Measurements from ENCODE around the gene EBF3. TPM values are rescaled to one million over a fixed set of nuclear protein-coding genes. Genes with fewer than 3 reads are reported as not detected.

Gene EBF3
- total RNA-seq, 1 donor from 2014 or later = 0.07 TPM

- Histone ChIP-seq H3K27me3 (ENCODE audit: insufficient read depth, low read length) (peaks cover 11% of the 10 kb centered on the region), H3K9me3 (ENCODE audit: insufficient read depth, low read depth, low read length) (peaks cover 5% of the 10 kb centered on the region), H3K36me3 (ENCODE audit: insufficient read depth, low read length) (no peaks in the 10 kb centered on the region), H3K4me3 (ENCODE audit: insufficient read depth, low read depth, low read length) (no peak overlapping the region), H3K4me1 (ENCODE audit: insufficient read depth, low read length) (no peaks in the 10 kb centered on the region), H3K9ac (ENCODE audit: low read length) (no peak overlapping the region), H2AFZ (ENCODE audit: low read depth, low read length) (no peak overlapping the region), H3K4me2 (ENCODE audit: low read length) (no peak overlapping the region), H3K27ac (ENCODE audit: low read depth, low read length) (no peak overlapping the region), H4K20me1 (ENCODE audit: insufficient read depth, low read length) (no peaks in the 10 kb centered on the region), H3K79me2 (ENCODE audit: insufficient read depth, low read length) (no peaks in the 10 kb centered on the region)
- no peak for TF ChIP-seq EZH2 (IDR thresholded peaks at IDR 0.05; ENCODE audit: insufficient read depth, low read length)
- TF ChIP-seq CTCF (IDR thresholded peaks at IDR 0.05; ENCODE audit: insufficient read depth, low read depth, low read length) = no peak
- H3K4me3 Mint-ChIP-seq (ENCODE audit: unreplicated experiment) = no peak overlapping the region
- DNase-seq (ENCODE audit: low read depth) (no peak), FAIRE-seq (no peak)
- H3K9me3 Mint-ChIP-seq (ENCODE audit: unreplicated experiment) = no peaks in the 10 kb centered on the region
- peaks cover 62% of the 10 kb centered on the region for H3K27me3 Mint-ChIP-seq (ENCODE audit: low read depth, unreplicated experiment)
- no peaks in the 10 kb centered on the region for H3K36me3 Mint-ChIP-seq (ENCODE audit: low read depth, unreplicated experiment)
- no peak overlapping the region for H3K27ac Mint-ChIP-seq (ENCODE audit: unreplicated experiment)
- no peaks in the 10 kb centered on the region for H3K4me1 Mint-ChIP-seq (ENCODE audit: low read depth, unreplicated experiment)
Measured at GRCh38 chr10:129900825-129901224, 63.2 kb downstream of the EBF3 start.

GRCh38 chr10:129899276-129900130, 64.6 kb downstream of the EBF3 start:
- TF ChIP-seq EZH2 (IDR thresholded peaks at IDR 0.05; ENCODE audit: insufficient read depth, low read length) = no peak
- TF ChIP-seq CTCF (IDR thresholded peaks at IDR 0.05; ENCODE audit: insufficient read depth, low read depth, low read length) = no peak
- H3K9me3 Mint-ChIP-seq (ENCODE audit: unreplicated experiment) = peaks cover 2% of the 10 kb centered on the region
- no peaks in the 10 kb centered on the region for H3K79me2 ChIP-seq (ENCODE audit: insufficient read depth, low read length)
- no peak overlapping the region for H2AFZ ChIP-seq (ENCODE audit: low read depth, low read length)
- no peak for DNase-seq (ENCODE audit: low read depth)
- H4K20me1 ChIP-seq (ENCODE audit: insufficient read depth, low read length) = no peaks in the 10 kb centered on the region
- H3K4me1 Mint-ChIP-seq (ENCODE audit: low read depth, unreplicated experiment) = no peaks in the 10 kb centered on the region
- no peaks in the 10 kb centered on the region for H3K4me1 ChIP-seq (ENCODE audit: insufficient read depth, low read length)
- no peak overlapping the region for H3K4me3 Mint-ChIP-seq (ENCODE audit: unreplicated experiment)
- H3K27ac ChIP-seq (ENCODE audit: low read depth, low read length) = no peak overlapping the region
- H3K9me3 ChIP-seq (ENCODE audit: insufficient read depth, low read depth, low read length) = peaks cover 3% of the 10 kb centered on the region
- no peak for FAIRE-seq
- no peak overlapping the region for H3K27ac Mint-ChIP-seq (ENCODE audit: unreplicated experiment)
- peaks cover 11% of the 10 kb centered on the region for H3K27me3 ChIP-seq (ENCODE audit: insufficient read depth, low read length)
- peaks cover 68% of the 10 kb centered on the region for H3K27me3 Mint-ChIP-seq (ENCODE audit: low read depth, unreplicated experiment)
- H3K4me2 ChIP-seq (ENCODE audit: low read length) = no peak overlapping the region
- H3K36me3 ChIP-seq (ENCODE audit: insufficient read depth, low read length) = no peaks in the 10 kb centered on the region
- H3K9ac ChIP-seq (ENCODE audit: low read length) = no peak overlapping the region
- no peaks in the 10 kb centered on the region for H3K36me3 Mint-ChIP-seq (ENCODE audit: low read depth, unreplicated experiment)
- no peak overlapping the region for H3K4me3 ChIP-seq (ENCODE audit: insufficient read depth, low read depth, low read length)

- H3K27me3 Mint-ChIP-seq (ENCODE audit: low read depth, unreplicated experiment) = peaks cover 66% of the 10 kb centered on the region
- no peak overlapping the region for H3K4me2 ChIP-seq (ENCODE audit: low read length)
Measured at GRCh38 chr10:129898706-129899268, 65.3 kb downstream of the EBF3 start.

More at GRCh38 chr10:129898706-129899268, 65.3 kb downstream of the EBF3 start:
- Mint-ChIP-seq H3K27ac (ENCODE audit: unreplicated experiment) (no peak overlapping the region), H3K9me3 (ENCODE audit: unreplicated experiment) (peaks cover 2% of the 10 kb centered on the region), H3K4me3 (ENCODE audit: unreplicated experiment) (no peak overlapping the region), H3K4me1 (ENCODE audit: low read depth, unreplicated experiment) (no peaks in the 10 kb centered on the region), H3K36me3 (ENCODE audit: low read depth, unreplicated experiment) (no peaks in the 10 kb centered on the region)
- H3K27me3 ChIP-seq (ENCODE audit: insufficient read depth, low read length) = peaks cover 11% of the 10 kb centered on the region
- H3K27ac ChIP-seq (ENCODE audit: low read depth, low read length) = no peak overlapping the region
- FAIRE-seq = no peak
- H3K4me3 ChIP-seq (ENCODE audit: insufficient read depth, low read depth, low read length) = no peak overlapping the region
- H3K79me2 ChIP-seq (ENCODE audit: insufficient read depth, low read length) = no peaks in the 10 kb centered on the region
- H4K20me1 ChIP-seq (ENCODE audit: insufficient read depth, low read length) = no peaks in the 10 kb centered on the region
- no peaks in the 10 kb centered on the region for H3K36me3 ChIP-seq (ENCODE audit: insufficient read depth, low read length)
- no peak overlapping the region for H2AFZ ChIP-seq (ENCODE audit: low read depth, low read length)
- peaks cover 3% of the 10 kb centered on the region for H3K9me3 ChIP-seq (ENCODE audit: insufficient read depth, low read depth, low read length)
- no peaks in the 10 kb centered on the region for H3K4me1 ChIP-seq (ENCODE audit: insufficient read depth, low read length)
- no peak overlapping the region for H3K9ac ChIP-seq (ENCODE audit: low read length)
- DNase-seq (ENCODE audit: low read depth) = no peak
- TF ChIP-seq CTCF (IDR thresholded peaks at IDR 0.05; ENCODE audit: insufficient read depth, low read depth, low read length) = no peak
- no peak for TF ChIP-seq EZH2 (IDR thresholded peaks at IDR 0.05; ENCODE audit: insufficient read depth, low read length)

All from astrocyte (in vitro differentiated cells and primary cell).